GM15510 (cell line): ENCODE measurements around the gene MICAL2.

ENCODE experiments used
- POLR2A ChIP-seq: IDR thresholded peaks from 3 replicates; pipeline ENCODE4 v1.6.1; 2011; ENCODE audit warnings: borderline replicate concordance; ENCODE audit not compliant: insufficient read length; ENCODE audit errors: extremely low read depth

Gene MICAL2

GRCh38 chr11:12241401-12241800 is 131.0 kb downstream of the MICAL2 start:
- no peak for TF ChIP-seq POLR2A

GRCh38 chr11:12241971-12242672 is 131.7 kb downstream of the MICAL2 start:
- no peak for TF ChIP-seq POLR2A

GRCh38 chr11:12242966-12243365 is 132.6 kb downstream of the MICAL2 start:
- TF ChIP-seq POLR2A: no peak

DNA sequence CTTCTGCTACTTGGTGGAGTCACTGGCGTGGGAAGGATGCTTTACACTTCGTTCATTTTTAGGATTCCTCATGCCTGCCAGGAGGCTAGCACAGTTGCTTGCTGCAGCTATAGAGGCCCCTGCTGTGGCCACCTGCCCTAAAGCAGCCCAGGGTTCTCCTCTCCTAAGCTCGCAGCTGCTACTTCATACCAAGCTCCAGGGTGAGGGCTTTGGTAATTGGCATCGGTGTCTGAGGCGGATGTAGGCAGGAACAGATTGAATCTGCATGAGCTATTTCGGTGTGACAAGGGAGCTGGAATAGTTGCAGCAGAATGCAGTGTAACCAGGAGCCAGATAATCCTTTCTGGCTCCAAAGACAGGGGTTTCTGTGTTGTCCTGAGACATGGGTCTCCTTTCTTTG is 133.1 kb downstream of the MICAL2 start:
- TF ChIP-seq POLR2A: no peak

- no peak for TF ChIP-seq POLR2A
Measured at GRCh38 chr11:12243911-12244550, 133.6 kb downstream of the MICAL2 start.

GRCh38 chr11:12245091-12245490 is 134.7 kb downstream of the MICAL2 start:
- no peak for TF ChIP-seq POLR2A

DNA sequence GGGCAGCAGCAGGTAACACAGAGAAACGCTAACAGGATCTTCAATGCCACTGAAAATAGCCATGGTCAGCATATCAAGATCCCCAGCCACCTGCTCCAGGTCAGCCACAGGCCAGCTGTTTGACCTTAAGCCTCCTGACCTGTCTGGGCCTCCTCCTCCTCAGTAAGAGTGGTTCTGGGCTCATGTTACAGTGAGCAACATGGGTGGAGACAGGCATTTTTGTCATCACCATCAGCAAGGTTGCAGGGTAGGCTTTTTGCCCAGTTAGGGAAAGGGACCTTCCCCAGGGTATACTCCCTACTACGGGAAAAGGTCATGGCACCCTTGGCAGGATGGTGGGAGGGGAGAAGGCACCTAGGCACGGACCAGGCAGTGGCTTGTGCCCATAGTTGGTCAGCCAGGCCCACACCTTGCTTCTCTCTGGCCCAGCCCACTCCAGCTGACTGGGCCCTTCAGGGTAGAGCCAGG is 135.2 kb downstream of the MICAL2 start:
- TF ChIP-seq POLR2A: no peak

GRCh38 chr11:12246147-12246546 is 135.8 kb downstream of the MICAL2 start:
- TF ChIP-seq POLR2A: no peak

DNA sequence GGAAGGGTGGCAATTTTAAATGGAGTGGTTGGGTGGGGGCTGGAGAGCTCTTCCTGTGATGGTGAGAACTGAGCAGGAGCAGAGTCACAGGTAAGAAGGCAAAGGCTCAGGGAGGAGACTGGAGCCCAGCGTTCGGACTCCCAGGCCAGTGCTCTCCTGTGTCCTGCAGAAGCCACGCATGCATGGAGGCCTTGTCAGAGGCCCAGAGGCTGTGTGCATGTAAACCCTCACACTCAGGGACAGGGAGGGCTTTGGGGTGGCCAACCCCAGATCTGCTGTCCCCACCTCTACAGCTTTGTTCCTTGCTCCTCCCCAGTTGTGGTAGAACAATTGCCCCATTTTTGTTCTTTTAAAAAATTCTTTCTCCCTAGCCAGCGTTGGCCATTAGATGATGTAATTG is 136.6 kb downstream of the MICAL2 start:
- TF ChIP-seq POLR2A: no peak

DNA sequence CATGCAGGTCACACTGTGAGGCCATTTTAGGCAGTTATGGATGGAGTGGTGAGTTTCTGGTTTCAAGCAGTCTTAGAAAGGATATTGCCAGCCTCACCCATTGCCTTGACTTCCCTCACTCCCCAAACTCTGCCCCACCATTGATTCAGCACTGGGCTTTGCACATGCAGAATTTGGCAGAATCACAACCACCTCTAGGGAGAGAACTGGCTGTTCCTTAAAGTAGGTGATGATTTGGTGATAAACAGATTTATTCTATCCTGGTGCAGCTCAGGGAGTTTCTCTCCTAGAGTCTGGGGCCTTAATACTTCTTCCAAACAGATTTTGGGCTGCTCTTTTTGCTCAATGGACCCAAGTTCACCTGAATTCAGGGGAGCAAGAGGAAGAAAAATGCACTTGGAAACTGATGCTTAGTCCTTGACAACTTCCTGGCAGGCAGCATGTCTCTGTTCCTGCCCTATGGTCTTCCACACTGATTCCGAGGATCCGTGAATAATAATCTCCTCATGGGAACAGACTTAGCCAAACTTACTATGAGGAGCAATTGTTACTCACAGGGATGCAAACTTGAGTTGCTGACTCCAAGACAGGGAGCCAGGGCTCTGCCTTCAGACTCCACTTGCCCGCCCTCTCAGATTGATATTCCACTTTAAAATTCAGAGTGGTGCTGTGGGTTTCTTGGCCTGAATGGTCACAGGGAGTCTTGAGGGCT is 137.3 kb downstream of the MICAL2 start:
- no peak for TF ChIP-seq POLR2A

DNA sequence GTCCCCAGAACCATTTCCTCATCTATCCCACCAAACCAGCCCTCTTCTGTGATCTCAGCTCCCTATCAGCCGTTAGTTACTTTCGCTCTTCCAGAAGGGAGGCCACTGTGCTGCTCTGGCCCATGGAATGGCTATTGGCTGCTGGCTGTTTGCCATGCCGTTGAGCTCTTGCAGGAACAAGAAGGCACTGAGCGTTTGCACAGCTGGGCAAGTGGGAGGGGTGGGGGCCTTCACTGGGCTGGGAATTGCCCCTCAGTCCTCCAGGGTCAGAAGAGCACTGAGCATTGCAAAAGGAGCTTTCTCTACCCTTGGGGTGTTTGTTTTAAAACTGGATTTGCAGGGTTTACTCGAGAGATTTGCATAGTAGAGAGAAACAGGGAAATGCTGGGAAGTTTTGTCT is 137.9 kb downstream of the MICAL2 start:
- no peak for TF ChIP-seq POLR2A

- TF ChIP-seq POLR2A: no peak
Measured at GRCh38 chr11:12249590-12250260, 139.3 kb downstream of the MICAL2 start.

DNA sequence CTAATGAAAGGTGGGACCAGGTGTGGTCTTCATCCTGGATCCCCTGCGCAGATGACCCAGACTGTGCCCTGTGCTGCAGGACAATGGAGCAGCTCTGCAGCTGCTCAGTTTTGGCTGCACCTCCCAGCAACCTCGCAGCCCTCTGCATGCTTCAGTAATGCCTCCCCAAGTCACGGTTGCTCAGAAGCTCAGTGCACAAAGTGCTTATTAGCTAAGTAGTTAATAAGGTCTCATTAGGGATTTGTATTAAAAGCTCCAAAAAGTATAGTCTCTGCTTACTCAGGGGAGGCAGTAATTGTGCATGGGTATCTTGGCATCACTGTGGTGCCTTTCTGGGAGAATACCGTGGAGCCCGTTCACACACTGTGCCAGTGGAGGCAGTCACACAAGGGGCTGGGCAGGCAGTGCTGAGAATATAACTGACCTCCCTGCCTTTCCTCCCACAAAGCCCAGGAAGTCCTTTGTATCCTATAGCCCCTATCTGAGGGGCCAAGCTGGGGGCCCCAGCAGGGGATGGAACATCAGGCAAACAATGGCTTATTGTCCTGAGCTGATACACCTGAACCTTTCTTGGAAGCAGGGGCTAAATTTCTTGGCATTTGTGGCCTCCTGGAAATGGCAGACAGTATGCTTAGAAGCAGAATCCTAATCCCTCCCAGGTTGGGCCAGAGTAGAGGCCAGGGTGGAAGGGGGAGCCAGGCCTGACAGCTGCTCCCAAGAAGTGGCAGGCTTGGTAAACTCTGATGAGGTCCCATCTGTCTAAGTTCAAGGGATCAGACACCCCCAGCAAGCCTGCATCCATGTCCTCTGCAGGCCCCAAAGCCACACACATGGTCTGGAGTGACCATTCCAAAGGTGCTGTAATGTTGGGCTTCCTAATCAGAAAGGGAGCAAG is 141.5 kb downstream of the MICAL2 start:
- TF ChIP-seq POLR2A: no peak

DNA sequence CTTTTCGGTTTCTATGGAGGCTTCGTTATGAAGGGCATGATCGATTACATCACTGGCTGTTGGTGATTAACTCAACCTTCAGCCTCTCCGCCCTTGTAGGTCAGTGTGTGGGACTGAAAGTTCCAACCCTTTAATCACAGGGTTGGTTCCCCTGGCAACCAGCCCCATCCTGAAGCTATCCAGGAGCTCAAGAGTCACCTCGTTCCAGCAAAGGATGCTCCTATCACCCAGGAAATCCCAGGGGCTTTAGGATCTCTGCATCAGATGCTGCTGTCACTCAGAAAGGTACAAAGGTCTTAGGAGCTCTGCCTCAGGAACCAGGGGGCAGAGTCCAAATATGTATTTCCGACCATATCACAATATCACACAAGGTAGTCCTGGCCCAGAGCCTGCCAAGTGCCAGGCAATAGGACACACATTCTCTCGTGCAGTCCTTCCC is 143.5 kb downstream of the MICAL2 start:
- no peak for TF ChIP-seq POLR2A
